Ishikawa (cell line): ENCODE data around the gene KRTAP10-1.

Experiments used
- CEBPB ChIP-seq: IDR thresholded peaks from 2 replicates; pipeline ENCODE4 v1.6.1; 2012
- CREB1 ChIP-seq: IDR thresholded peaks from 2 replicates; pipeline ENCODE4 v1.6.1; 2012; ENCODE audit warnings: low read depth
- EGR1 ChIP-seq: IDR thresholded peaks from 2 replicates; pipeline ENCODE4 v1.6.1; 2012
- EP300 ChIP-seq: IDR thresholded peaks from 2 replicates; pipeline ENCODE4 v1.6.1; 2012; ENCODE audit warnings: borderline replicate concordance
- FOXM1 ChIP-seq: IDR thresholded peaks from 2 replicates; pipeline ENCODE4 v1.6.1; 2012; ENCODE audit warnings: low read depth, borderline replicate concordance
- NFIC ChIP-seq: IDR thresholded peaks from 2 replicates; pipeline ENCODE4 v1.6.1; 2012
- RAD21 ChIP-seq: IDR thresholded peaks from 2 replicates; pipeline ENCODE4 v1.6.1; 2012; ENCODE audit warnings: low read depth
- REST ChIP-seq: IDR thresholded peaks from 2 replicates; pipeline ENCODE4 v1.6.1; 2012; ENCODE audit warnings: low read depth, mild to moderate bottlenecking
- TAF1 ChIP-seq: IDR thresholded peaks from 2 replicates; pipeline ENCODE4 v1.6.1; 2012; ENCODE audit warnings: low read depth, mild to moderate bottlenecking
- TCF12 ChIP-seq: IDR thresholded peaks from 2 replicates; pipeline ENCODE4 v1.6.1; 2012; ENCODE audit warnings: low read depth
- YY1 ChIP-seq: IDR thresholded peaks from 2 replicates; pipeline ENCODE4 v1.6.1; 2012; ENCODE audit warnings: low read depth
- ZBTB7A ChIP-seq: IDR thresholded peaks from 2 replicates; pipeline ENCODE4 v1.6.1; 2012; ENCODE audit warnings: low read depth
- TF ChIP-seq, protein P1 (sequence below): IDR thresholded peaks from 2 replicates; pipeline ENCODE4 v1.6.1; 2012
- TF ChIP-seq, protein P2 (sequence below): IDR thresholded peaks from 2 replicates; pipeline ENCODE4 v1.6.1; 2012

- no peak for TF ChIP-seq YY1
- no peak for TF ChIP-seq RAD21
- no peak for TF ChIP-seq TAF1
- peak; percentile 68 for TF ChIP-seq EP300
- TF ChIP-seq TCF12, result peak; percentile 90
- TF ChIP-seq, protein P1, sequence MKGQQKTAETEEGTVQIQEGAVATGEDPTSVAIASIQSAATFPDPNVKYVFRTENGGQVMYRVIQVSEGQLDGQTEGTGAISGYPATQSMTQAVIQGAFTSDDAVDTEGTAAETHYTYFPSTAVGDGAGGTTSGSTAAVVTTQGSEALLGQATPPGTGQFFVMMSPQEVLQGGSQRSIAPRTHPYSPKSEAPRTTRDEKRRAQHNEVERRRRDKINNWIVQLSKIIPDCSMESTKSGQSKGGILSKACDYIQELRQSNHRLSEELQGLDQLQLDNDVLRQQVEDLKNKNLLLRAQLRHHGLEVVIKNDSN, result 0 out of 2 replicates have a peak, but pooled peaks have one; percentile 24
- TF ChIP-seq FOXM1, result no peak
- TF ChIP-seq CREB1, result no peak
- TF ChIP-seq, protein P2, sequence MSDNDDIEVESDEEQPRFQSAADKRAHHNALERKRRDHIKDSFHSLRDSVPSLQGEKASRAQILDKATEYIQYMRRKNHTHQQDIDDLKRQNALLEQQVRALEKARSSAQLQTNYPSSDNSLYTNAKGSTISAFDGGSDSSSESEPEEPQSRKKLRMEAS, result peak; percentile 56; the same call in 1 of the 2 replicates
- no peak for TF ChIP-seq REST
- peak; percentile 70; the same call in 1 of the 2 replicates for TF ChIP-seq NFIC
- no peak for TF ChIP-seq CEBPB
- TF ChIP-seq EGR1, result no peak; the same call in 1 of the 2 replicates
- TF ChIP-seq ZBTB7A, result no peak
Measured at GRCh38 chr21:44574457-44575306, 34.7 kb upstream of the KRTAP10-1 start.
